Measurements from ENCODE around the gene DCANP1. TPM values are rescaled to one million over a fixed set of nuclear protein-coding genes. Genes with fewer than 3 reads are reported as not detected.

DCANP1 gene
- total and polyA plus RNA-seq, 2 donors (not counting 3 experiments of a cell fraction or from before 2014, with no cell fraction given), result not detected

- H3K79me2 ChIP-seq (ENCODE audit: control insufficient read depth, insufficient read depth, low read length), result no peaks in the 10 kb centered on the region
- CTCF ChIA-PET, result interaction anchor here (0.7 to 6.6 kb wide), 2 partner anchors 12 to 124 kb away, joined by 3 to 44 read pairs; no protein-coding TSS in a partner anchor
- TF ChIP-seq JUN (IDR thresholded peaks at IDR 0.05; ENCODE audit: borderline replicate concordance, insufficient read depth, insufficient read length, low read depth) (no peak), POLR2AphosphoS5 (IDR thresholded peaks at IDR 0.05; ENCODE audit: insufficient read depth, low read depth, low read length) (no peak), EZH2 (IDR thresholded peaks at IDR 0.05; ENCODE audit: borderline replicate concordance, low read depth, low read length, severe bottlenecking) (no peak), MAX (IDR thresholded peaks at IDR 0.05; ENCODE audit: insufficient read depth, insufficient read length) (no peak), FOS (IDR thresholded peaks at IDR 0.05; ENCODE audit: borderline replicate concordance, insufficient read depth, low read length) (no peak), GATA2 (IDR thresholded peaks at IDR 0.05; ENCODE audit: insufficient read depth, insufficient read length, low read depth, low read length) (no peak), POLR2A (IDR thresholded peaks at IDR 0.05; ENCODE audit: low read depth, low read length) (no peak), CTCF (IDR thresholded peaks at IDR 0.05; ENCODE audit: extremely low read depth in 1 of 2, insufficient read depth in 1 of 2, low read depth in 1 of 2, low read length in 2 of 2) (no peak), MYC (IDR thresholded peaks at IDR 0.05; ENCODE audit: low read depth, low read length) (no peak)
- no peak overlapping the region for H3K27ac ChIP-seq (ENCODE audit: insufficient read depth, low read depth, low read length)
- no peak overlapping the region for H2AFZ ChIP-seq (ENCODE audit: low read depth, low read length)
- no peaks in the 10 kb centered on the region for H3K36me3 ChIP-seq (ENCODE audit: control insufficient read depth in 2 of 2, extremely low read depth in 1 of 2, insufficient read depth in 2 of 2, low read length in 2 of 2)
- POLR2A ChIA-PET, result no interaction called here
- no peaks in the 10 kb centered on the region for H4K20me1 ChIP-seq (replicated peaks; ENCODE audit: control insufficient read depth, extremely low read depth, insufficient read depth, low read length)
- intact Hi-C loops (cut with micrococcal nuclease), result no loop called here
- H3K9me1 ChIP-seq (replicated peaks; ENCODE audit: control insufficient read depth, extremely low read depth, insufficient read depth, low read length), result no peaks in the 10 kb centered on the region
- dilution Hi-C loops (cut with MboI; ENCODE audit: extremely low pct_ligation_motif_present, low sequenced_read_pairs), result no loop called here
- no peak overlapping the region for H3K9ac ChIP-seq (replicated peaks; ENCODE audit: extremely low read depth, insufficient read depth, low read length)
- H3K27me3 ChIP-seq (ENCODE audit: control insufficient read depth in 2 of 2, insufficient read depth in 2 of 2, low read length in 2 of 2), result peaks cover 7 to 23% of the 10 kb centered on the region in 2 experiments
- no peak for FAIRE-seq
- DNase-seq (ENCODE audit: low read depth, low spot score), result no peak
- no peaks in the 10 kb centered on the region for H3K9me3 ChIP-seq (replicated peaks; ENCODE audit: control insufficient read depth, insufficient read depth, low read length)
- no peaks in the 10 kb centered on the region for H3K4me1 ChIP-seq (ENCODE audit: control insufficient read depth, extremely low read depth, insufficient read depth, low read length)
- H3K4me3 ChIP-seq (replicated peaks in 1 of 3; ENCODE audit: insufficient read depth in 1 of 3, low read depth in 1 of 3, low read length in 3 of 3), result no peak overlapping the region
- BruUV-seq (replicated peaks), result no TSS peak
- H3K4me2 ChIP-seq (ENCODE audit: insufficient read depth, low read length), result no peak overlapping the region
Observed at GRCh38 chr5:135436951-135437418, 10.2 kb downstream of the DCANP1 start.

Data from endothelial cell of umbilical vein (primary cell).